GM23338 (cell line): ENCODE results near the gene CAMSAP2. TPM values are rescaled to one million over a fixed set of nuclear protein-coding genes. Genes with fewer than 3 reads are reported as not detected.

Experiments used
- ATAC-seq: fragments of 200-7000 bp; cut with Tn5 transposase; 3 replicates; pipeline ENCODE4 v1.9.1; 2020
- DNase-seq: peaks from one replicate; pipeline ENCODE4 v3.0.0-alpha.2; 2015; ENCODE audit warnings: low spot score
- H2AFZ ChIP-seq: fragments of 200-600 bp; sonication (generic); 2 replicates; pipeline ENCODE4 v1.8.0; 2016; ENCODE audit warnings: antibody characterized with exemption, mild to moderate bottlenecking, moderate library complexity
- H3F3A ChIP-seq: fragments of 200-600 bp; sonication (generic); replicated peaks from 2 replicates; pipeline ENCODE4 v1.8.0; 2017; ENCODE audit warnings: antibody characterized with exemption, mixed run types, low read depth
- H3K27ac ChIP-seq: fragments of 200-600 bp; sonication (generic); 2 replicates; pipeline ENCODE4 v1.6.1; 2016; ENCODE audit warnings: low read depth
- H3K27me3 ChIP-seq: fragments of 200-600 bp; sonication (generic); 2 replicates; pipeline ENCODE4 v1.8.0; 2016; ENCODE audit warnings: mild to moderate bottlenecking, mixed run types, moderate library complexity; ENCODE audit not compliant: insufficient read depth
- H3K36me3 ChIP-seq: fragments of 200-600 bp; sonication (generic); 2 replicates; pipeline ENCODE4 v1.8.0; 2016; ENCODE audit warnings: mild to moderate bottlenecking; ENCODE audit not compliant: insufficient read depth
- H3K4me1 ChIP-seq: fragments of 200-600 bp; sonication (generic); 2 replicates; pipeline ENCODE4 v1.8.0; 2016; ENCODE audit warnings: mild to moderate bottlenecking, moderate library complexity; ENCODE audit not compliant: insufficient read depth
- H3K4me2 ChIP-seq: fragments of 200-600 bp; sonication (generic); 2 replicates; pipeline ENCODE4 v1.7.1; 2017; ENCODE audit warnings: mixed run types
- H3K4me3 ChIP-seq: fragments of 200-600 bp; sonication (generic); 2 replicates; pipeline ENCODE4 v1.6.1; 2016; ENCODE audit warnings: mixed run types
- H3K79me2 ChIP-seq: fragments of 200-600 bp; sonication (generic); replicated peaks from 2 replicates; pipeline ENCODE4 v1.8.0; 2017; ENCODE audit warnings: mild to moderate bottlenecking; ENCODE audit not compliant: insufficient read depth
- H3K9me2 ChIP-seq: fragments of 200-600 bp; sonication (generic); 2 replicates; pipeline ENCODE4 v1.8.0; 2017; ENCODE audit not compliant: insufficient read depth
- H4K20me1 ChIP-seq: fragments of 200-600 bp; sonication (generic); replicated peaks from 2 replicates; pipeline ENCODE4 v1.8.0; 2017; ENCODE audit warnings: mild to moderate bottlenecking; ENCODE audit not compliant: insufficient read depth
- H3K27ac Mint-ChIP-seq: 2 replicates; pipeline ENCODE4 v1.8.0; 2020; ENCODE audit warnings: inconsistent platforms, mild to moderate bottlenecking, moderate library complexity, mixed read lengths
- H3K27me3 Mint-ChIP-seq: 3 replicates; pipeline ENCODE4 v1.8.0; 2022; ENCODE audit warnings: low read depth, mild to moderate bottlenecking, moderate library complexity, mixed read lengths, inconsistent platforms; ENCODE audit not compliant: insufficient read depth, poor library complexity
- H3K36me3 Mint-ChIP-seq: 3 replicates; pipeline ENCODE4 v1.8.0; 2021; ENCODE audit warnings: low read depth, mild to moderate bottlenecking, inconsistent platforms, moderate library complexity, mixed read lengths
- H3K4me1 Mint-ChIP-seq: 3 replicates; pipeline ENCODE4 v1.8.0; 2020; ENCODE audit warnings: mild to moderate bottlenecking, inconsistent platforms, mixed read lengths
- H3K4me3 Mint-ChIP-seq: 3 replicates; pipeline ENCODE4 v1.8.0; 2021; ENCODE audit warnings: moderate library complexity, mild to moderate bottlenecking, inconsistent platforms, mixed read lengths
- H3K9me3 Mint-ChIP-seq: 3 replicates; pipeline ENCODE4 v1.8.0; 2020; ENCODE audit warnings: moderate library complexity, mild to moderate bottlenecking, inconsistent platforms, mixed read lengths
- CREB1 ChIP-seq: fragments of 250-450 bp; sonication (Bioruptor Pico); IDR thresholded peaks from 2 replicates; pipeline ENCODE4 v1.5.0; 2020; ENCODE audit warnings: low read depth, mild to moderate bottlenecking, moderate library complexity
- EZH2 ChIP-seq: fragments of 200-600 bp; sonication (generic); IDR thresholded peaks from one replicate; pipeline ENCODE4 v1.8.0; 2017; ENCODE audit warnings: antibody characterized with exemption, mild to moderate bottlenecking, low read depth; ENCODE audit not compliant: unreplicated experiment
- EZH2phosphoT487 ChIP-seq: fragments of 200-600 bp; sonication (generic); IDR thresholded peaks from one replicate; pipeline ENCODE4 v1.8.1; 2018; ENCODE audit warnings: antibody characterized with exemption; ENCODE audit not compliant: unreplicated experiment
- JUNB ChIP-seq: IDR thresholded peaks from one replicate; pipeline ENCODE4 v1.6.1; 2016; ENCODE audit warnings: antibody characterized with exemption; ENCODE audit not compliant: unreplicated experiment
- NANOG ChIP-seq: IDR thresholded peaks from 2 replicates; pipeline ENCODE4 v1.6.1; 2016; ENCODE audit warnings: antibody characterized with exemption, borderline replicate concordance
- STAT1 ChIP-seq: IDR thresholded peaks from one replicate; pipeline ENCODE4 v1.6.1; 2016; ENCODE audit warnings: antibody characterized with exemption; ENCODE audit not compliant: unreplicated experiment
- ZNF331 ChIP-seq: fragments of 250-450 bp; sonication (Bioruptor Pico); IDR thresholded peaks from 2 replicates; pipeline ENCODE4 v1.5.0; 2020; ENCODE audit warnings: low read depth, mild to moderate bottlenecking, moderate library complexity
- polyA plus RNA-seq: library from polyadenylated mRNA; unstranded; fragments of >200 nt; fragmentation: Nextera tagmentation; extraction: Ambion mirVana; gene quantifications from 2 replicates; pipeline ENCODE4 v1.2.1, GENCODE V29; 2016
- total RNA-seq: library from RNA; depleted of rRNA; stranded (reverse); fragments of >200 nt; shearing (Covaris generic); gene quantifications from 2 replicates; pipeline ENCODE4 v1.2.3, GENCODE V29; 2014
- TF ChIP-seq, protein P1 (sequence below): IDR thresholded peaks from one replicate; pipeline ENCODE4 v1.6.1; 2018; ENCODE audit warnings: antibody characterized with exemption; ENCODE audit not compliant: unreplicated experiment
- TF ChIP-seq, protein P2 (sequence below), 2 experiments: fragments of 200-600 bp in 1 of 2; sonication (generic) in 1 of 2; conservative IDR thresholded peaks; 2 replicates each; pipeline versions ENCODE4 v1.5.1 to v1.6.1; 2016 to 2017; ENCODE audit warnings: antibody characterized with exemption in 2 of 2, low read depth in 2 of 2, mild to moderate bottlenecking in 2 of 2, moderate library complexity in 1 of 2

The CAMSAP2 gene
- total and polyA plus RNA-seq, 2 experiments from 2014 or later = 9.1 to 21.3 TPM

DNA sequence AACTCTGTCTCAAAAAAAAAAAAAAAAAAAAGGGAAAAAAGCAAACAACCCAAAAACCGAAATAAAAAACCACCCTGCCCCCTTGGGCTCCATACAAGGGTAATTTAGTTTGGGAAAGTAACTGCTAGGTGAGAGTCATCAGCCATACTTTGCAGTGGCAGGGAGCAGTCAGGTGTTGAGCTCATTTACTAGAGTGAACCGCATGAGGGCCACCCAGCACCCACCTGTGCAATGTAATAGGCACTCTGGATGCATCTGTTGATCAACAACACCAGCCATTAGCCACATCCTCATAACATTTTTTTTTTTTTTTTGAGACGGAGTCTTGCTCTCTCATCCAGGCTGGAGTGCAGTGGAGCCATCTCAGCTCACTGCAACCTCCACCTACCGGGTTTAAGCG lies 165.1 kb downstream of the CAMSAP2 start:
- H3K27ac Mint-ChIP-seq = no peak overlapping the region
- Histone ChIP-seq H3K27ac (no peak overlapping the region), H3K27me3 (no peaks in the 10 kb centered on the region), H3K36me3 (peaks cover 7% of the 10 kb centered on the region; the same call in 1 of the 2 replicates), H3K79me2 (no peaks in the 10 kb centered on the region), H3K4me2 (no peak overlapping the region), H3K4me3 (no peak overlapping the region), H4K20me1 (no peaks in the 10 kb centered on the region; the same call in 1 of the 2 replicates), H2AFZ (no peak overlapping the region), H3K9me2 (no peaks in the 10 kb centered on the region), H3K4me1 (no peaks in the 10 kb centered on the region), H3F3A (no peaks in the 10 kb centered on the region)
- no peaks in the 10 kb centered on the region for H3K9me3 Mint-ChIP-seq
- no peak overlapping the region for H3K4me3 Mint-ChIP-seq
- peaks cover 9% of the 10 kb centered on the region for H3K27me3 Mint-ChIP-seq
- H3K4me1 Mint-ChIP-seq = no peaks in the 10 kb centered on the region; the same call in 2 of the 3 replicates
- peaks cover 69% of the 10 kb centered on the region for H3K36me3 Mint-ChIP-seq
- ATAC-seq = no peak
- DNase-seq = no peak
- no peak for TF ChIP-seq NANOG
- TF ChIP-seq, protein P1, sequence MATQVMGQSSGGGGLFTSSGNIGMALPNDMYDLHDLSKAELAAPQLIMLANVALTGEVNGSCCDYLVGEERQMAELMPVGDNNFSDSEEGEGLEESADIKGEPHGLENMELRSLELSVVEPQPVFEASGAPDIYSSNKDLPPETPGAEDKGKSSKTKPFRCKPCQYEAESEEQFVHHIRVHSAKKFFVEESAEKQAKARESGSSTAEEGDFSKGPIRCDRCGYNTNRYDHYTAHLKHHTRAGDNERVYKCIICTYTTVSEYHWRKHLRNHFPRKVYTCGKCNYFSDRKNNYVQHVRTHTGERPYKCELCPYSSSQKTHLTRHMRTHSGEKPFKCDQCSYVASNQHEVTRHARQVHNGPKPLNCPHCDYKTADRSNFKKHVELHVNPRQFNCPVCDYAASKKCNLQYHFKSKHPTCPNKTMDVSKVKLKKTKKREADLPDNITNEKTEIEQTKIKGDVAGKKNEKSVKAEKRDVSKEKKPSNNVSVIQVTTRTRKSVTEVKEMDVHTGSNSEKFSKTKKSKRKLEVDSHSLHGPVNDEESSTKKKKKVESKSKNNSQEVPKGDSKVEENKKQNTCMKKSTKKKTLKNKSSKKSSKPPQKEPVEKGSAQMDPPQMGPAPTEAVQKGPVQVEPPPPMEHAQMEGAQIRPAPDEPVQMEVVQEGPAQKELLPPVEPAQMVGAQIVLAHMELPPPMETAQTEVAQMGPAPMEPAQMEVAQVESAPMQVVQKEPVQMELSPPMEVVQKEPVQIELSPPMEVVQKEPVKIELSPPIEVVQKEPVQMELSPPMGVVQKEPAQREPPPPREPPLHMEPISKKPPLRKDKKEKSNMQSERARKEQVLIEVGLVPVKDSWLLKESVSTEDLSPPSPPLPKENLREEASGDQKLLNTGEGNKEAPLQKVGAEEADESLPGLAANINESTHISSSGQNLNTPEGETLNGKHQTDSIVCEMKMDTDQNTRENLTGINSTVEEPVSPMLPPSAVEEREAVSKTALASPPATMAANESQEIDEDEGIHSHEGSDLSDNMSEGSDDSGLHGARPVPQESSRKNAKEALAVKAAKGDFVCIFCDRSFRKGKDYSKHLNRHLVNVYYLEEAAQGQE = no peak
- no peak for TF ChIP-seq JUNB
- TF ChIP-seq, protein P2, sequence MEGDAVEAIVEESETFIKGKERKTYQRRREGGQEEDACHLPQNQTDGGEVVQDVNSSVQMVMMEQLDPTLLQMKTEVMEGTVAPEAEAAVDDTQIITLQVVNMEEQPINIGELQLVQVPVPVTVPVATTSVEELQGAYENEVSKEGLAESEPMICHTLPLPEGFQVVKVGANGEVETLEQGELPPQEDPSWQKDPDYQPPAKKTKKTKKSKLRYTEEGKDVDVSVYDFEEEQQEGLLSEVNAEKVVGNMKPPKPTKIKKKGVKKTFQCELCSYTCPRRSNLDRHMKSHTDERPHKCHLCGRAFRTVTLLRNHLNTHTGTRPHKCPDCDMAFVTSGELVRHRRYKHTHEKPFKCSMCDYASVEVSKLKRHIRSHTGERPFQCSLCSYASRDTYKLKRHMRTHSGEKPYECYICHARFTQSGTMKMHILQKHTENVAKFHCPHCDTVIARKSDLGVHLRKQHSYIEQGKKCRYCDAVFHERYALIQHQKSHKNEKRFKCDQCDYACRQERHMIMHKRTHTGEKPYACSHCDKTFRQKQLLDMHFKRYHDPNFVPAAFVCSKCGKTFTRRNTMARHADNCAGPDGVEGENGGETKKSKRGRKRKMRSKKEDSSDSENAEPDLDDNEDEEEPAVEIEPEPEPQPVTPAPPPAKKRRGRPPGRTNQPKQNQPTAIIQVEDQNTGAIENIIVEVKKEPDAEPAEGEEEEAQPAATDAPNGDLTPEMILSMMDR (conservative IDR thresholded peaks at IDR 0.05; ENCODE audit: low read depth in 2 of 2) = no peak
- TF ChIP-seq EZH2phosphoT487 = no peak
- no peak for TF ChIP-seq ZNF331 (CRISPR knock-in tag)
- no peak for TF ChIP-seq EZH2
- TF ChIP-seq STAT1 = no peak

DNA sequence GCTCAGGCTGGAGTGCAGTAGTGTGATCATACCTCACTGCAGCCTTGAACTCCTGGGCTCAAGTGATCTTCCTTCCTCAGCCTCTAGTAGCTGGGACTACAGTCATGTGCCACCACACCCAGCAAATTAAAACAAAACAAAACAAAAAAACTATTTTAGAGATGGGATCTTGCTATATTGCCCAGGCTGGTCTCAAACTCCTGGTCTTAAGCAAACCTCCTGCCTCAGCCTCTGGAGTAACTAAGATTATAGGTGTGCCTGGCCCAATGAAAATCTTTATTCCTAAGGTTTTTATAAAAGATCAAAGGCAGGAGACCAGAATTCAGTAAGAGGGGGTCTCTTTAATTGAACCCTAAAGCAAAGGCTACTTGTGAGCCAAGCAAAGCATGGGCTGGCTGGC lies 166.1 kb downstream of the CAMSAP2 start:
- H3F3A ChIP-seq = no peaks in the 10 kb centered on the region
- H3K4me2 ChIP-seq = no peak overlapping the region
- no peak overlapping the region for H2AFZ ChIP-seq
- no peaks in the 10 kb centered on the region for H3K27me3 ChIP-seq
- H3K4me1 ChIP-seq = no peaks in the 10 kb centered on the region
- H3K79me2 ChIP-seq = no peaks in the 10 kb centered on the region
- H4K20me1 ChIP-seq = peaks cover 4% of the 10 kb centered on the region; the same call in 1 of the 2 replicates
- H3K36me3 ChIP-seq = peaks cover 11% of the 10 kb centered on the region; the same call in 1 of the 2 replicates
- Mint-ChIP-seq H3K4me1 (no peaks in the 10 kb centered on the region; the same call in 2 of the 3 replicates), H3K9me3 (no peaks in the 10 kb centered on the region), H3K4me3 (no peak overlapping the region), H3K27me3 (peaks cover 5% of the 10 kb centered on the region), H3K36me3 (peaks cover 67% of the 10 kb centered on the region), H3K27ac (no peak overlapping the region)
- H3K4me3 ChIP-seq = no peak overlapping the region
- no peak overlapping the region for H3K27ac ChIP-seq
- ATAC-seq (no peak), DNase-seq (no peak)
- no peaks in the 10 kb centered on the region for H3K9me2 ChIP-seq
- TF ChIP-seq CREB1 (CRISPR knock-in tag) (no peak), JUNB (no peak), ZNF331 (CRISPR knock-in tag) (no peak), NANOG (no peak), EZH2phosphoT487 (no peak), EZH2 (no peak)
- TF ChIP-seq, protein P1 = no peak
